Panc1 (cell line): ENCODE data around the gene PAK2. TPM values are rescaled to one million over a fixed set of nuclear protein-coding genes. Genes with fewer than 3 reads are reported as not detected.

ENCODE experiments used
- ATAC-seq: fragments of 200-7000 bp; cut with Tn5 transposase; 2 replicates; pipeline ENCODE4 v1.9.1; 2020; ENCODE audit warnings: mild to moderate bottlenecking, moderate library complexity
- BruUV-seq: library from RNA; stranded (reverse); fragments of 400-500 nt; replicated peaks from 2 replicates; lab custom pipeline; 2021; lab: Mats Ljungman, UMichigan
- CTCF ChIA-PET: fragments of 300-600 bp; sonication (Branson Sonifier 250); formaldehyde crosslinking; loops from one replicate; lab custom pipeline; 2022; ENCODE audit warnings: antibody characterized with exemption; lab: Charles Lee
- POLR2A ChIA-PET: fragments of 300-600 bp; sonication (Branson Sonifier 250); formaldehyde crosslinking; loops from one replicate; lab custom pipeline; 2022; ENCODE audit warnings: antibody characterized with exemption; lab: Charles Lee
- DNase-seq: peaks from one replicate; pipeline ENCODE4 v3.0.0-alpha.2; 2010; ENCODE audit warnings: low read depth, low spot score
- H3K27ac ChIP-seq: 2 replicates; pipeline ENCODE4 v1.5.1; 2011; ENCODE audit warnings: mild to moderate bottlenecking, low read length, inconsistent platforms
- H3K27me3 ChIP-seq: fragments of 200-500 bp; sonication (Bioruptor generic); 2 replicates; pipeline ENCODE4 v1.6.0; 2014; ENCODE audit warnings: low read length, inconsistent platforms; ENCODE audit not compliant: control insufficient read depth, insufficient read depth
- H3K36me3 ChIP-seq: fragments of 200-500 bp; sonication (Bioruptor generic); 2 replicates; pipeline ENCODE4 v1.5.1; 2014; ENCODE audit warnings: inconsistent platforms, mild to moderate bottlenecking, low read length, moderate library complexity; ENCODE audit not compliant: control insufficient read depth, insufficient read depth
- H3K4me1 ChIP-seq: 2 replicates; pipeline ENCODE4 v1.5.1; 2011; ENCODE audit warnings: inconsistent platforms, mild to moderate bottlenecking, low read length, moderate library complexity; ENCODE audit not compliant: control insufficient read depth, insufficient read depth
- H3K4me3 ChIP-seq, 2 experiments: 2 replicates each; pipeline ENCODE4 v1.5.1; 2011 to 2012; ENCODE audit warnings: low read depth in 2 of 2, low read length in 2 of 2, mild to moderate bottlenecking in 2 of 2, inconsistent platforms in 1 of 2, moderate library complexity in 1 of 2
- H3K9me3 ChIP-seq: fragments of 200-500 bp; sonication (Bioruptor generic); 2 replicates; pipeline ENCODE4 v1.5.1; 2014; ENCODE audit warnings: low read depth, mild to moderate bottlenecking, inconsistent platforms, low read length, moderate library complexity; ENCODE audit not compliant: control insufficient read depth, insufficient read depth
- CTCF ChIP-seq: fragments of 450-650 bp; IDR thresholded peaks from 2 replicates; pipeline ENCODE4 v1.5.1; 2017; ENCODE audit warnings: mild to moderate bottlenecking
- POLR2AphosphoS5 ChIP-seq: IDR thresholded peaks from 2 replicates; pipeline ENCODE4 v1.6.1; 2012; ENCODE audit warnings: mild to moderate bottlenecking, low read depth, low read length, moderate library complexity
- REST ChIP-seq, 2 experiments: IDR thresholded peaks; 2 replicates each; pipeline ENCODE4 v1.6.1; 2011 to 2012; ENCODE audit warnings: low read depth in 2 of 2, control low read depth in 1 of 2, low read length in 1 of 2, mild to moderate bottlenecking in 1 of 2, moderate library complexity in 1 of 2; ENCODE audit not compliant: insufficient read depth in 1 of 2
- SIN3A ChIP-seq: IDR thresholded peaks from 2 replicates; pipeline ENCODE4 v1.6.1; 2012; ENCODE audit warnings: low read depth, mild to moderate bottlenecking, low read length, moderate library complexity, borderline replicate concordance; ENCODE audit not compliant: insufficient read depth
- TCF7L2 ChIP-seq: IDR thresholded peaks from 2 replicates; pipeline ENCODE4 v1.6.1; 2011; ENCODE audit warnings: mild to moderate bottlenecking, low read depth, low read length, inconsistent platforms
- in situ Hi-C: cut with HindIII; loops from 2 replicates; pipeline ENCODE4 v1.10.0; 2016; ENCODE audit warnings: low sequenced_read_pairs, low pct_unique_long_range_greater_than_20kb
- intact Hi-C: fragments of 100-400 bp; cut with micrococcal nuclease; formaldehyde crosslinking; loops from one replicate; pipeline ENCODE4 v1.10.0; 2022; ENCODE audit not compliant: unreplicated experiment
- total RNA-seq: library from RNA; stranded (reverse); gene quantifications from one replicate; pipeline ENCODE4 v1.2.1, GENCODE V29; 2021; ENCODE audit not compliant: unreplicated experiment

The PAK2 gene
- total RNA-seq, 1 experiment from 2014 or later = 185 TPM

GRCh38 chr3:196788528-196788927, 48.9 kb downstream of the PAK2 start:
- DNase-seq = no peak
- H3K27ac ChIP-seq = peak overlapping the region; percentile 62
- no peak for ATAC-seq
- H3K27me3 ChIP-seq = no peaks in the 10 kb centered on the region
- TF ChIP-seq TCF7L2 (no peak), POLR2AphosphoS5 (no peak), CTCF (no peak)
- POLR2A ChIA-PET = no interaction called here
- 0 out of 2 replicates have a peak, but pooled peaks cover 2% of the 10 kb centered on the region for H3K36me3 ChIP-seq
- in situ Hi-C loops (no loop called here), intact Hi-C loops (no loop called here)
- H3K4me1 ChIP-seq = peaks cover 51% of the 10 kb centered on the region
- no peaks in the 10 kb centered on the region for H3K9me3 ChIP-seq
- TSS peak; percentile 21 for BruUV-seq
- H3K4me3 ChIP-seq = no peak overlapping the region
- CTCF ChIA-PET = interaction anchor here (0.6 kb wide), 1 partner anchor 194 kb away, joined by 4 read pairs; no protein-coding TSS in a partner anchor

- peaks cover 9% of the 10 kb centered on the region; the same call in 1 of the 2 replicates for H3K9me3 ChIP-seq
- H3K27me3 ChIP-seq = no peaks in the 10 kb centered on the region
- intact Hi-C loops = no loop called here
- H3K4me3 ChIP-seq = no peak overlapping the region
- TF ChIP-seq POLR2AphosphoS5 = no peak
- no peak for TF ChIP-seq REST (IDR thresholded peaks at IDR 0.05; ENCODE audit: insufficient read depth in 1 of 2, low read depth in 2 of 2, low read length in 1 of 2)
- TF ChIP-seq SIN3A = no peak
- TF ChIP-seq TCF7L2 = no peak
- no peak for TF ChIP-seq CTCF
- H3K36me3 ChIP-seq = 0 out of 2 replicates have a peak, but pooled peaks cover 2% of the 10 kb centered on the region
- no TSS peak for BruUV-seq
- peak overlapping the region; percentile 81 for H3K27ac ChIP-seq
- CTCF ChIA-PET = no interaction called here
- DNase-seq = no peak
- ATAC-seq = peak; percentile 27; the same call in 1 of the 2 replicates
- H3K4me1 ChIP-seq = peaks cover 55% of the 10 kb centered on the region
- in situ Hi-C loops = no loop called here
- POLR2A ChIA-PET = no interaction called here
Measured at GRCh38 chr3:196789885-196790359, 50.3 kb downstream of the PAK2 start.
